CD4-positive, alpha-beta T cell treated with Interleukin-4 for 4 hours (primary cell): ENCODE data around the gene METAP1D.
A peak's percentile ranks its signal among the peaks of the same experiment; 100 is the strongest.

Experiments used
- DNase-seq: peaks from one replicate; pipeline ENCODE4 v3.0.0-alpha.2; 2020

Gene METAP1D

GRCh38 chr2:171999161-171999560 lies 592 bp upstream of the METAP1D start:
- no peak for DNase-seq

DNA sequence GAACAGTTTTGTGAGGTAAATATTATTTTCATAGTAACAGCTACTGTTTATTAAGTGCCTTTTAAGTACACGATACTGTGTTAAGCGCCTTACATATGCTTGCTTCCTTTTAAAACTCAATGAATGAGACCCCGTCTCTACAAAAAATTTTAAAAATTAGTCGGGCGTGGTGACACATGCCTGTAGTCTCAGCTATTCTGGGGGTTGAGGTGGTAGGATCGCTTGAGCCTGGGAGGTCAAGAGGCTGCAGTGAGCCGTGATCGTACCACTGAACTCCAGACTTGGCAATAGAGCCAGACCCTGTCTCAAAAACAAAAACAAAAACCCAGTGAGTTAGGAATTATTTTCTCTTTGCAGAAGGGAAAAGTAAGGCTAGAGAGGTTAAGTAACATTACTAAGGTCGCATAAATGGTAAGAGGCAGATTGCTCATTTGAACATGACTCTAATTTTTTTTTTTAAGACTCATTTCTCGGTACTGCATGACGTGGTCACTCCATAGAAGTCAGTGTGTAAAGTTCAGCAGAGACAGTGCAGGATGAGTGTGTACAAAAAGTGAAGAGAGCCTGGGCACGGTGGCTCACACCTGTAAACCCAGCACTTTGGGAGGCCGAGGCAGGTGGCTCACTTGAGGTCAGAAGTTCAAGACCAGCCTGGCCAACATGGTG lies 1.1 kb downstream of the METAP1D start:
- DNase-seq = no peak

DNA sequence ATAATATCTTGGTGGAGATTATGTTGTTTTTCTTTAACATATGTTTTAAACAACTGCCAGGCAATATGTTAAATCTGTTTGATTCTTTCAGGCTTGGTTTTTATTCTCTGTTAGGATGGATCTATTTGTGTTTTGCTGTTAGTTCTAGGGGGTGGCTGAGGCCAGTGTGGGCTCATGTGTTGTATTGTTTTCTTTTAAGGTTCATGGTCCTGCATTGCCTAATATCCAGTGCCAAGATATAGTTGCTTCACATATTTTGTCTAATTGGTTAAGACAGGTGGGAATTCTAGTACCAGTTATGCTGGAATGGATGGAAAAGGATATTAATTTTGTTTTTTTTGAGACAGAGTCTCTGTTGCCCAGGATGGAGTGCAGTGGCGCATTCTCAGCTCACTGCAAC lies 7.6 kb downstream of the METAP1D start:
- DNase-seq = no peak

DNA sequence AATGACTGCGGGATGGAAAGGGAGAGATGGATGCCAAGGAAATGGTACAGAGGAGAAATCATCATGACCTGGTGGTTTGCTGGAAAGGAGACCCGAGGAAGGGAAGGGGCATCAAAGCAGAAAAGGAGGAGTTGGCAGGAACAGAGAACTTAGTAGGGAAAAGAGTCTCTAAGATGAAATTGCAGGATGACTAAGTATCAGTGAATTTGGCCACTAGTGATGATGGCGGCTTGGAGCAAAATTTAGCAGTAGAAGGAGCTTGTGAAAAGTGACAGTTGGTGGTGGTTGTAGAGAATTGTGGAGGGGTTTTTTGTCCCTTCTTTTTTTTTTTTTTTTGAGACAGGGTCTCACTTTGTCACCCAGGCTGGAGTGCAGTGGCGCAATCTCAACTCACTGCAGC lies 10.1 kb downstream of the METAP1D start:
- no peak for DNase-seq

GRCh38 chr2:172011812-172012575 lies 12.2 kb downstream of the METAP1D start:
- peak; percentile 8 for DNase-seq

- DNase-seq = no peak
Observed at GRCh38 chr2:172012677-172013391, 13.1 kb downstream of the METAP1D start.

DNA sequence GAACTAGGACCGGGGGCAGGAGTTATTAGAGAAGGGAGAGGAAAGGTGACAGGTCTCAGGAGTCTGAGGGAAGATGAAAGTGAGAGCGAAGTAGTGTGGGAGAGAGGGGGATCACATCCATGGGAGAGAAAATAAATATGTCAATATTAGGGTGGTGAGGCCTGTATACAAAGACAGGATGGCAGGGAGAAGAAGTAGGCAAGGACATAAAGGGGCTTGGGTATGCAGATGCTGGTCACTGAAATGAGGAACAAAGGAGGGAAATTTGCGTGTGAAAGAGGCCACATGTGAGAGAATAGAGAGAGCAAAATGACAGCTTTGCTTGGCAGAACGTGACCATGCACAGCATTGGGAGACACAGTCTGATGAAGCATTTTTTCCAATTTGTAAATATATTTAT lies 13.6 kb downstream of the METAP1D start:
- no peak for DNase-seq

DNA sequence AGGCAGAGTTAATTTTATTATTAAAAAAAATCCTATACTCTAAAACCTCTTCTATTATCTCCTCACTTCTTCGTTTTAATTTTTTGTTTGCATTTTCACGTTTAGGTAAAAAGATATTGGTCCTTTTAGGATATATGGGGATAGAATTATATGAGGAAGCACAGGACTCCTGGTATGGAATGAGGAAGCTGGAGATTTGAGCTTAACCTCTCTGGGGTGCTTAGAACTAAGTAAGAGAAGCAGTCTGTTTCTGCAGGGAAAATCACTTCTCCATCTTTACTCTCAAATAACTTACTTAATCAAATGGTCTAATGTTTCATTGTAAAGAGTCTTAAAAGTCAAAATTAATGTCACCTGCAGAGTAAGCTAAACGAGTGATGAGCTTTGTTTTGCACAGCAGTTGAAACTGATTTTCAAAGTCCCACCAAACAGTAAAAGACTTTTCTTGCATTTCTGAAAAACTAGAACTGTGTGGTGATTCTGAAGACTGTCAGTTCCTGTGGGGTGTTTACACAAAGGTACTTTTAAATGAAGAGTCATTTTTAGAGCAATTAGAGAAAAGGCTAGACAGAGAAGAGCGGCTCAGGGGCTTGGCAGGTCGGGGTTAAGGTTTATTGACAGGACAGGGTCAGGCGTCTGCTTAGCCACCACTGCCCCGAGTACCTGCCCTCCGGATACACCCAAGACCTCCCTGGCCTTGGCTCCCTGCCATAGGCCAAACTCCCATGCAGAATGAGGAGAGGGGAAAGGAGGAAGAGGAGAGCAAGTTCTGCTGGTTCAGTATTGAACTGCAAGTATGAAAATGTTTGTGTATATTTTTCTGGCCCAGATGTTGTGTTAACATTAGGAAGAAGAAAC lies 21.6 kb downstream of the METAP1D start:
- DNase-seq = no peak

DNA sequence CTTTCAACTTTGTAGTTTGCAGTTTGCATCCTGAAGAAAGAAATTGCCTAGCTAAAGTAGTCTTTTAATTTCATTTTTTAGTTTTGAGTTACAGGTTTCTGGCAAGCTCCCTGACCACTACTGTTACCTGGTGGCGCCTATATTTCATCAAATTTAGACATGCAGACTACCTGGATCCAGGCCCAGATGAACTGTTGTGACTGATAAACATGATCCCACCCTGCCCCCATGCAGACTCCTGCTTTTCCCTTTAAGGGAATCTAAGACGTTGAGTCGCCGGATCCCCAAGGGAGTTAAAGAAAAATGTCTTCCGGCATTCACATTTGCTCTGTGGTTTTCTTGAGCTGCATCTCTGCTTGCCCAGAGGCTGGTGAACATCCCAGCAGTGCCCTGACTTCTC lies 22.2 kb downstream of the METAP1D start:
- DNase-seq = no peak

DNA sequence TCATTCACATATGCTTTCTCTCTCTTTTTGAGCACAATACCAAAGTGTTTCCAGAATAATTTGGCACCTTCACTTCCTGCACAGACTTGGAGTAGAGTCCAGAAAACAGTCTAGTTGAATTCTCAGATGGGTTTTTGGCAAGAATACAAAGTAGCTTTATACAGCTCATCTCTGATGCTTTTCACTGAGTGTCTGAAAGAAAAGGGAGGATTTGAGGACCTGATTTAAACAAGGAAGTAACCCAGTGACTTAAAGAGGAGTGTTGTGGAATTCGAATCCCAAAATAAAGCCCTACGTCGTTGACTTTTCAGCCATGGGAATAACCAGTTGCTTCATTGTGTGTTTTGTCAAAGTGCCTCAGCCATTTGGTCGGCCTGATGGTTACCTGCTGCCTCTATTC lies 31.8 kb downstream of the METAP1D start:
- no peak for DNase-seq

DNA sequence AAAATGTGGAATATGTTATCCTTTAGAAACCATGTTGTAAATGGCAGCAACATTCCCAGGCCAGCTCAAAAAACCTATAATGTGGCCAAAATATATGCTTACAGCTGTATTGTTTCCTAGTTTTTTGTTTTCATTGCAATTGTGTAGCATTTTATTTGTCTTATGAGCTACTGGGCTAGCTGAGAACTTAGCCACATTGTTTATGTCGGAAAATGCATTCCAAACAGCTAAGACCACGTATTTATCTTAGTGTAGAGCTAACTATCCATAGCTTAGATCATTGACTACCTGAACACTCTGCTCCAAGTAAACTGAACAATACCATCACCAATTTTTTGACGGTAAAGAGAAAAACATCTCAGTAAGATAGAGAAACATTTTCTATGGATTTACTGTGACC lies 38.4 kb downstream of the METAP1D start:
- no peak for DNase-seq

DNA sequence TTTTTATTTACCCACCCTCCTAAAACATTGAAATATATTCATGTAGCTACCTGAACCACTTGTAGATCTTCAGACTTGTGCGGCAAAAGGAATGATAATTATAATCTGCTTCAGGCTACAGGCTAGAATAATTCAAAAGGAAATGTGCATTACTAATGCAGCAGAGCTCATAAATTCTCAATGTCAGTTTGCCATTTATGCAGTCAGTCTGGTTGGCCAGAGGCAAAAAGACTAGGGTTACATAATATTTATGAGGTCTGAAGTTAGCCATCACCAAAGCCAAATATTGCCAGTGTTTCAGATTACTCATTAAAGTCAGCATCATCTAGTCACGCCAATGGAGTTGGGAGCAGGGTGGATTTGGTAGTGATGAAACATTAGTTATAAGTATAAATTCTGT lies 38.9 kb downstream of the METAP1D start:
- DNase-seq = no peak

DNA sequence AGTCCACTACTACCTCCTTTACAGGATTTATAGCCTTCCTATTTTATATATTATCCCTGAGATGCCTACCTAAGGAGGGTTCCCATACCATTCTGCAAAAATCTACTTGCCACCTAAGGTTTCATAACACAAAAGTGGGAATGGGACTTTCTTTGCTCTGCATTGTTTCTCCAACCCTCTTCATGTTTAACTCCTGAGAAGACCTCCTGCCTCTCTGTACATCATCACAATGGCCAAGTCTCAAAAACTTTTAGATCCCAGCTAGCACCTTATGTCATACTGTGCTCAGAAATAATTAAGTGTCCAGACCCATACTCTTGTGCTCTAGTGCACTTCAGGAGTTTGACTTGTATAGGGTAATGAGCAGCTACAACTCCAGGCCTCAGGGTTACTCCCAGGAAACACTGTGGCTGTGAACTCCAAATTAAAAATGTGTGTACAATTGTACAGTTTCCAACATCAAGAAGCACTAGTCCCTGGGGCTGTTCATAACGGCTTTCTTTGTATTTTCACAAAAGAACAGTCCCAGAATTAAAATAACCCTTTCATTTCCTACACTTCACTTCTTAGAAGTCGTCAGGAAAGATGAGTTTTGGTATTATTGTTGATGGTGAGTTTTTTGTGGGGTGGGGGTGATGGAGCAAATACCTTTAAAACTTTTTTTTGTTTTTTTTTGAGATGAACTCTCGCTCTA lies 39.4 kb downstream of the METAP1D start:
- no peak for DNase-seq

GRCh38 chr2:172040311-172040710 lies 40.6 kb downstream of the METAP1D start:
- DNase-seq = no peak

GRCh38 chr2:172046080-172046678 lies 46.4 kb downstream of the METAP1D start:
- DNase-seq = no peak

DNA sequence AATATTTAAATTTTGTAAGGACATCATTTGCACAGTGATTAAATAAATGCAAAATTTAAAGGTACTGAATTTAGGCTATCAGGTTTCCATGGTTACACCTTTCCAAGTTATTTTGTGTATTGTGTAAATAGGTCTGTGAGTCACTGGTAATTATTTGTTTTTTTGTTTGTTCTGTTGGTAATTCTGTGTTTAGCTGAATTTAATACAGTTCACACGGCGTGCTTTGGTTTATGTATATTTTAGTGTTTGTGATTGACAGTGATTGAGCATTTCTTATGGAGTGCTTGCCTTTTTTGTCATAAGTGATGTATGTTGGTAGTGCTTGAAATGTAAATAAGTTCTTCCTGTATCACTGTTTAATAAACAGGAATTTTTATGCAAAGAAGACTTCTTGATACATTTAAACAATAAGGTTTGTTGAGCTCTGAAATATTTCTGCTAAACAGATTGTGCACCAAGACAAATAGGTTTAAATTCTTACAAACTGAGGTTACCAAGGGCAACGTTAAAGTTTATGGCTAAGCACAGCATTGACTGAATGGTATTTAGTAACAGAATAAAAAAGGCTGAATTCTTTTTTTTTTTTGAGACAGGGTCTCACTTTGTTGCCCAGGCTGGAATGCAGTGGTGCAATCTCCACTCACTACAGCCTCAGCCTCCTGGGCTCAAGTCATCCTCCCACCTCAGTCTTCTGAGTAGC lies 47.3 kb downstream of the METAP1D start:
- no peak for DNase-seq

GRCh38 chr2:172047566-172048507 lies 48.1 kb downstream of the METAP1D start:
- DNase-seq = no peak

DNA sequence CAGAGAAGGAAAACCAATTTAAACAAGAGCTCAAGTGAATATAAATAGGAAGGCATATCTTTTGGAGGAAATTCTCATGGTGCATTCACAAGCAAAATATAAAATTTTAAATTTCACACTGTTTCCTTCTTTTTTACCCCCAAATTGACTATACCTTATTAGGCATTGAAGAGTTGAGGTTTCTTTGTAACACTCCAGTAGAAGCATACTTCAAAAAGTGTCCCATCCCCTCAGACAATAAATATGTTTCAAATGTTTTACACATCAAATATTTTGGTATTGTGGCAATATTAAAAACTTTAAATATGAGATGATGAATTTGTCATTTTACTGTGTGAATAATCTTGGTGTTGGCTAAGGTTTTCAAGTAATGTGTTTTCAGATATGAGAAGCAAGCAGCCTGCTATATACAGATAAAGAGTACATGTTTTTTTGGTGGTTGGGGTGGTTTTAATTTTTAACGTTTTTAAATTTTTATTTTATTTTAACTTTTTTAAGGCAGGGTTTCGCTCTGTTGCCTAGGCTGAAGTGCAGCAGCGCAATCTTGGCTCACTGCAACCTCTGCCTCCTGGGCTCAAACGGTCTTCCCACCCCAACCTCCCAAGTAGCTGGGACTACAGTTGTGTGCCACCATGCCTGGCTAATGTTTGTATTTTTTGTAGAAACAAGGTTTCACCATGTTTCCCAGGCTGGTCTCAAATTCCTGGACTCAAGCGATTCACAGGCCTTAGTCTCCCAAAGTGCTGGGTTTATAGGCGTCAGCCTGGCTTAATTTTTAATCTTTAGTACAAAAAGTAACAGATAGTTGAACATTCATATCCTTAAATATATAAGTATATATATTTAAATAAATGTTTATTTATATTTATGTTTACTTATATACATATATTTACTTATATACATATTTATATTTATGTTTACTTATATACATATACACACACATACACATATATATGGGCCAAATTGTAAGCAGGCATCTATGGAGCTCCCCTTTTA lies 49.1 kb downstream of the METAP1D start:
- no peak for DNase-seq
